ENCODE measurements around the gene ARL13B. TPM values are rescaled to one million over a fixed set of nuclear protein-coding genes. Genes with fewer than 3 reads are reported as not detected.
"Not testable (repeated sequence)": the region's sequence is repeated elsewhere in the genome, so short reads cannot be mapped to it uniquely, and the experiment has no call there.

The ARL13B gene
- total RNA-seq, 4 donors from 2014 or later, result 0.80 to 4.9 (median 3.6) TPM

GRCh38 chr3:94069194-94069813 lies 89.3 kb downstream of the ARL13B start:
- TF ChIP-seq EP300 (IDR thresholded peaks at IDR 0.05; ENCODE audit: low read depth), result no peak
- peak; percentile 42 to 69 (median 56) for TF ChIP-seq CTCF (IDR thresholded peaks at IDR 0.05)
- Histone ChIP-seq H3K9me3 (no peaks in the 10 kb centered on the region), H3K4me3 (no peak overlapping the region), H3K4me1 (peaks cover 2 to 38% (median 13%) of the 10 kb centered on the region in 4 donors), H3K27me3 (no peaks in the 10 kb centered on the region), H3K36me3 (no peaks in the 10 kb centered on the region), H3K27ac (no peak overlapping the region)
- DNase-seq, result no peak
- 45 to 53% methylated on average over 4 of the region's 4 CpGs for WGBS, 2 donors (ENCODE audit: low coverage in 1 of 2)
- in situ Hi-C loops (cut with MboI; ENCODE audit: low pct_ligation_motif_present in 1 of 4, low pct_unique_long_range_greater_than_20kb in 1 of 4, low sequenced_read_pairs in 3 of 4) (loop anchor here in 1 of 4 donors (10.0 kb wide), 1 partner anchor 95 kb away; the partner anchor contains the start of gene PROS1), intact Hi-C loops (cut with DNase I; ENCODE audit: low total_unique reads) (loop anchor here (5.0 kb wide), 1 partner anchor 67 kb away; no protein-coding TSS in a partner anchor)

- WGBS, 2 donors (ENCODE audit: low coverage in 1 of 2), result 76 to 85% methylated on average over 6 of the region's 6 CpGs
- in situ Hi-C loops (cut with MboI; ENCODE audit: low pct_ligation_motif_present in 1 of 4, low pct_unique_long_range_greater_than_20kb in 1 of 4, low sequenced_read_pairs in 3 of 4) (no loop called here), intact Hi-C loops (cut with DNase I; ENCODE audit: low total_unique reads) (no loop called here)
Measured at GRCh38 chr3:94070341-94070911, 90.5 kb downstream of the ARL13B start.

GRCh38 chr3:94071713-94072284 lies 91.8 kb downstream of the ARL13B start:
- 91 to 93% methylated on average over 4 of the region's 4 CpGs for WGBS, 2 donors (ENCODE audit: low coverage in 1 of 2)
- Histone ChIP-seq H3K4me1 (peaks cover 0 to 15% (median 0%) of the 10 kb centered on the region in 4 donors), H3K36me3 (peaks cover 0 to 8% (median 0%) of the 10 kb centered on the region in 4 donors), H3K27me3 (no peaks in the 10 kb centered on the region), H3K4me3 (no peak overlapping the region), H3K27ac (no peak overlapping the region), H3K9me3 (no peaks in the 10 kb centered on the region)
- TF ChIP-seq CTCF (IDR thresholded peaks at IDR 0.05) (no peak), POLR2A (IDR thresholded peaks at IDR 0.05) (no peak), EP300 (IDR thresholded peaks at IDR 0.05; ENCODE audit: low read depth) (no peak), POLR2AphosphoS5 (IDR thresholded peaks at IDR 0.05) (no peak)
- DNase-seq, result no peak
- in situ Hi-C loops (cut with MboI; ENCODE audit: low pct_ligation_motif_present in 1 of 4, low pct_unique_long_range_greater_than_20kb in 1 of 4, low sequenced_read_pairs in 3 of 4), result no loop called here
- intact Hi-C loops (cut with DNase I; ENCODE audit: low total_unique reads), result no loop called here

More at GRCh38 chr3:94070341-94070911, 90.5 kb downstream of the ARL13B start:
- Histone ChIP-seq H3K4me3 (no peak overlapping the region), H3K9me3 (no peaks in the 10 kb centered on the region), H3K27ac (no peak overlapping the region), H3K36me3 (no peaks in the 10 kb centered on the region), H3K4me1 (peaks cover 0 to 27% (median 2%) of the 10 kb centered on the region in 4 donors), H3K27me3 (no peaks in the 10 kb centered on the region)
- DNase-seq, result no peak
- TF ChIP-seq POLR2AphosphoS5 (IDR thresholded peaks at IDR 0.05) (no peak), EP300 (IDR thresholded peaks at IDR 0.05; ENCODE audit: low read depth) (no peak), POLR2A (IDR thresholded peaks at IDR 0.05) (no peak), CTCF (IDR thresholded peaks at IDR 0.05) (no peak)

- in situ Hi-C loops (cut with MboI; ENCODE audit: low pct_ligation_motif_present in 1 of 4, low pct_unique_long_range_greater_than_20kb in 1 of 4, low sequenced_read_pairs in 3 of 4), result loop anchor here in 1 of 4 donors (5.0 kb wide), 1 partner anchor 69 kb away; no protein-coding TSS in a partner anchor
Measured at GRCh38 chr3:94076055-94076454, 96.1 kb downstream of the ARL13B start.

GRCh38 chr3:94080552-94080951 lies 100.6 kb downstream of the ARL13B start:
- H3K9me3 ChIP-seq; in situ Hi-C loops (cut with MboI; ENCODE audit: low pct_ligation_motif_present in 1 of 4, low pct_unique_long_range_greater_than_20kb in 1 of 4, low sequenced_read_pairs in 3 of 4); H3K27me3 ChIP-seq; H3K4me3 ChIP-seq; intact Hi-C loops (cut with DNase I; ENCODE audit: low total_unique reads): not testable (repeated sequence)
- DNase-seq, result peak; percentile 37
- peaks cover 0 to 21% (median 8%) of the 10 kb centered on the region in 4 donors for H3K36me3 ChIP-seq
- H3K27ac ChIP-seq, result peak overlapping the region in 1 of 4 donors; percentile 18
- WGBS, 2 donors (ENCODE audit: low coverage in 1 of 2), result 78% methylated on average over 5 of the region's 5 CpGs; no CpG with 5 or more reads in 1 of the 2 donors
- H3K4me1 ChIP-seq, result peaks cover 4 to 19% (median 8%) of the 10 kb centered on the region in 4 donors

More at GRCh38 chr3:94076055-94076454, 96.1 kb downstream of the ARL13B start:
- no peak for DNase-seq
- Histone ChIP-seq H3K4me1 (peaks cover 4 to 11% (median 6%) of the 10 kb centered on the region in 4 donors), H3K4me3 (no peak overlapping the region), H3K36me3 (peaks cover 0 to 8% (median 0%) of the 10 kb centered on the region in 4 donors), H3K27ac (no peak overlapping the region), H3K9me3 (no peaks in the 10 kb centered on the region), H3K27me3 (no peaks in the 10 kb centered on the region)
- TF ChIP-seq EP300 (IDR thresholded peaks at IDR 0.05; ENCODE audit: low read depth), result no peak
- intact Hi-C loops (cut with DNase I; ENCODE audit: low total_unique reads), result no loop called here
- WGBS, 2 donors (ENCODE audit: low coverage in 1 of 2), result 99 to 100% methylated on average over 1 to 3 of the region's 3 CpGs

Measured in transverse colon (tissue), 4 donors.